ENCODE results near the gene PON2. TPM values are rescaled to one million over a fixed set of nuclear protein-coding genes. Genes with fewer than 3 reads are reported as not detected.

The PON2 gene
- total and polyA plus RNA-seq, 2 of the 13 experiments (the other 11 are each of a cell fraction or from before 2014, with no cell fraction given) = 202 to 217 TPM

DNA sequence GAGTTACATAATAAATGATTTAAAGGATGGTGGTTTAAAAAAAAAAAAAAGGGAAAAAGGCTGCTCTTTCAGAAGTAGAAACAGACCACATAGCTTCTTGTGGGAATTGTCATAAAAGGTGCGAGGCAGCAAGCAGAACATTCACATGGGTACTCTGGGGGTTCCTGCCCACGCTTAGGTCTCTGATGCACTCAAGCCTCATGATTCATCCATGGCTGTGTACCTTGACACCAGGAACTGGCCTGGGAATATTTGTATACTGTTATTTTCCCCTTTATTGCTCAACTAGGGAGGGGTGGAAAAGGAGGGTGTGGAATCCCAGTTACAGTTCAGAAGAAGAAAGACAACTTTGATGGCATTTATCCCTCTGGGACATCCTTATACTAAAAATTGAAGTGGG is 4.0 kb downstream of the PON2 start (continued):
- TF ChIP-seq, protein P1, sequence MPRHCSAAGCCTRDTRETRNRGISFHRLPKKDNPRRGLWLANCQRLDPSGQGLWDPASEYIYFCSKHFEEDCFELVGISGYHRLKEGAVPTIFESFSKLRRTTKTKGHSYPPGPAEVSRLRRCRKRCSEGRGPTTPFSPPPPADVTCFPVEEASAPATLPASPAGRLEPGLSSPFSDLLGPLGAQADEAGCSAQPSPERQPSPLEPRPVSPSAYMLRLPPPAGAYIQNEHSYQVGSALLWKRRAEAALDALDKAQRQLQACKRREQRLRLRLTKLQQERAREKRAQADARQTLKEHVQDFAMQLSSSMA (CRISPR knock-in tag; IDR thresholded peaks at IDR 0.05) = no peak
- TF ChIP-seq RAD21 (CRISPR knock-in tag; IDR thresholded peaks at IDR 0.05) = no peak
- no peak for TF ChIP-seq NR1H2 (CRISPR knock-in tag; IDR thresholded peaks at IDR 0.05; ENCODE audit: borderline replicate concordance, low read depth)
- TF ChIP-seq JUN (CRISPR knock-in tag; IDR thresholded peaks at IDR 0.05) = 0 out of 2 replicates have a peak, but pooled peaks have one; percentile 46
- TF ChIP-seq ZNF619 (CRISPR knock-in tag; IDR thresholded peaks at IDR 0.05) = no peak
- TF ChIP-seq ZNF317 (CRISPR knock-in tag; IDR thresholded peaks at IDR 0.05) = no peak
- 0 out of 2 replicates have a peak, but pooled peaks have one; percentile 33 for TF ChIP-seq ZNF124 (CRISPR knock-in tag; IDR thresholded peaks at IDR 0.05)
- no peak for TF ChIP-seq MEIS1 (CRISPR knock-in tag; IDR thresholded peaks at IDR 0.05; ENCODE audit: borderline replicate concordance)
- TF ChIP-seq FOXO1 (CRISPR knock-in tag; IDR thresholded peaks at IDR 0.05) = peak; percentile 64; the same call in 1 of the 2 replicates
- TF ChIP-seq, protein P2, sequence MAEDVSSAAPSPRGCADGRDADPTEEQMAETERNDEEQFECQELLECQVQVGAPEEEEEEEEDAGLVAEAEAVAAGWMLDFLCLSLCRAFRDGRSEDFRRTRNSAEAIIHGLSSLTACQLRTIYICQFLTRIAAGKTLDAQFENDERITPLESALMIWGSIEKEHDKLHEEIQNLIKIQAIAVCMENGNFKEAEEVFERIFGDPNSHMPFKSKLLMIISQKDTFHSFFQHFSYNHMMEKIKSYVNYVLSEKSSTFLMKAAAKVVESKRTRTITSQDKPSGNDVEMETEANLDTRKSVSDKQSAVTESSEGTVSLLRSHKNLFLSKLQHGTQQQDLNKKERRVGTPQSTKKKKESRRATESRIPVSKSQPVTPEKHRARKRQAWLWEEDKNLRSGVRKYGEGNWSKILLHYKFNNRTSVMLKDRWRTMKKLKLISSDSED (CRISPR knock-in tag; IDR thresholded peaks at IDR 0.05) = no peak
- TF ChIP-seq, protein P3, sequence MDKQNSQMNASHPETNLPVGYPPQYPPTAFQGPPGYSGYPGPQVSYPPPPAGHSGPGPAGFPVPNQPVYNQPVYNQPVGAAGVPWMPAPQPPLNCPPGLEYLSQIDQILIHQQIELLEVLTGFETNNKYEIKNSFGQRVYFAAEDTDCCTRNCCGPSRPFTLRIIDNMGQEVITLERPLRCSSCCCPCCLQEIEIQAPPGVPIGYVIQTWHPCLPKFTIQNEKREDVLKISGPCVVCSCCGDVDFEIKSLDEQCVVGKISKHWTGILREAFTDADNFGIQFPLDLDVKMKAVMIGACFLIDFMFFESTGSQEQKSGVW (CRISPR knock-in tag; IDR thresholded peaks at IDR 0.05; ENCODE audit: borderline replicate concordance) = no peak
- no peak for TF ChIP-seq ZNF383 (CRISPR knock-in tag; IDR thresholded peaks at IDR 0.05; ENCODE audit: borderline replicate concordance)
- no peak for TF ChIP-seq ZBTB21 (CRISPR knock-in tag; IDR thresholded peaks at IDR 0.05)
- TF ChIP-seq CEBPB (IDR thresholded peaks at IDR 0.05; ENCODE audit: borderline replicate concordance, low read depth, low read length) = peak; percentile 95
- TF ChIP-seq ZNF331 (CRISPR knock-in tag; IDR thresholded peaks at IDR 0.05) = peak; percentile 42; the same call in 1 of the 2 replicates
- peak; percentile 68 for TF ChIP-seq JUND (CRISPR knock-in tag; IDR thresholded peaks at IDR 0.05)
- no peak for TF ChIP-seq ZNF562 (CRISPR knock-in tag; IDR thresholded peaks at IDR 0.05; ENCODE audit: borderline replicate concordance)
- TF ChIP-seq CHD2 (IDR thresholded peaks at IDR 0.05; ENCODE audit: low read depth, low read length) = no peak
- TF ChIP-seq, protein P4, sequence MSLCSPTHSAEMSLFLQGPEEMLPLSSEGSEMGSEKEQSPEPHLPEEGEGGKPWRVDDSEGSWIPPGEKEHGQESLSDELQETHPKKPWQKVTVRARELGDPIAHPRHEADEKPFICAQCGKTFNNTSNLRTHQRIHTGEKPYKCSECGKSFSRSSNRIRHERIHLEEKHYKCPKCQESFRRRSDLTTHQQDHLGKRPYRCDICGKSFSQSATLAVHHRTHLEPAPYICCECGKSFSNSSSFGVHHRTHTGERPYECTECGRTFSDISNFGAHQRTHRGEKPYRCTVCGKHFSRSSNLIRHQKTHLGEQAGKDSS (CRISPR knock-in tag; IDR thresholded peaks at IDR 0.05; ENCODE audit: borderline replicate concordance, low read depth) = no peak
- TF ChIP-seq MAF1 (CRISPR knock-in tag; IDR thresholded peaks at IDR 0.05; ENCODE audit: borderline replicate concordance) = no peak
- TF ChIP-seq ZNF879 (CRISPR knock-in tag; IDR thresholded peaks at IDR 0.05) = no peak
- TF ChIP-seq, protein P5, sequence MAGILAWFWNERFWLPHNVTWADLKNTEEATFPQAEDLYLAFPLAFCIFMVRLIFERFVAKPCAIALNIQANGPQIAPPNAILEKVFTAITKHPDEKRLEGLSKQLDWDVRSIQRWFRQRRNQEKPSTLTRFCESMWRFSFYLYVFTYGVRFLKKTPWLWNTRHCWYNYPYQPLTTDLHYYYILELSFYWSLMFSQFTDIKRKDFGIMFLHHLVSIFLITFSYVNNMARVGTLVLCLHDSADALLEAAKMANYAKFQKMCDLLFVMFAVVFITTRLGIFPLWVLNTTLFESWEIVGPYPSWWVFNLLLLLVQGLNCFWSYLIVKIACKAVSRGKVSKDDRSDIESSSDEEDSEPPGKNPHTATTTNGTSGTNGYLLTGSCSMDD (CRISPR knock-in tag; IDR thresholded peaks at IDR 0.05) = no peak
- TF ChIP-seq U2AF1 (optimal IDR thresholded peaks at IDR 0.05; ENCODE audit: low read depth, low read length) = no peak
- peak; percentile 65; the same call in 1 of the 2 replicates for TF ChIP-seq IRF2 (CRISPR knock-in tag; IDR thresholded peaks at IDR 0.05)
- peak; percentile 84 for TF ChIP-seq SALL1 (CRISPR knock-in tag; IDR thresholded peaks at IDR 0.05)

All from HepG2 (cell line).